HG02943 (cell line): Measurements from ENCODE around the gene SPTBN5.

ENCODE experiments used
- ATAC-seq: cut with Tn5 transposase; IDR thresholded peaks from one replicate; pipeline ENCODE4 v1.9.1; 2021; ENCODE audit warnings: mild to moderate bottlenecking, low read depth, moderate library complexity; ENCODE audit not compliant: unreplicated experiment

SPTBN5 gene

GRCh38 chr15:41810651-41811431 is 83.0 kb downstream of the SPTBN5 start:
- no peak for ATAC-seq

- no peak for ATAC-seq
Observed at GRCh38 chr15:41809526-41810220, 84.2 kb downstream of the SPTBN5 start.

- ATAC-seq, result no peak
Observed at GRCh38 chr15:41809121-41809520, 84.7 kb downstream of the SPTBN5 start.

GRCh38 chr15:41806291-41807181 is 87.3 kb downstream of the SPTBN5 start:
- ATAC-seq, result no peak

GRCh38 chr15:41805711-41806110 is 88.1 kb downstream of the SPTBN5 start:
- no peak for ATAC-seq

GRCh38 chr15:41804916-41805666 is 88.8 kb downstream of the SPTBN5 start:
- no peak for ATAC-seq

- no peak for ATAC-seq
Observed at GRCh38 chr15:41804361-41804760, 89.5 kb downstream of the SPTBN5 start.

- ATAC-seq, result no peak
Observed at GRCh38 chr15:41801850-41802455, 91.9 kb downstream of the SPTBN5 start.

- no peak for ATAC-seq
Observed at GRCh38 chr15:41801185-41801584, 92.7 kb downstream of the SPTBN5 start.

- no peak for ATAC-seq
Observed at GRCh38 chr15:41799488-41799805, 94.4 kb downstream of the SPTBN5 start.

- no peak for ATAC-seq
Observed at GRCh38 chr15:41798607-41799487, 95.0 kb downstream of the SPTBN5 start.
